Gastrocnemius medialis (tissue), 4 donors: Measurements from ENCODE around the gene TTC39C.

Source experiments
- POLR2A ChIP-seq, 2 donors: fragments of 450-650 bp; IDR thresholded peaks; one replicate each; pipeline ENCODE4 v1.6.1; 2017; ENCODE audit warnings: antibody characterized with exemption in 2 of 2, mild to moderate bottlenecking in 2 of 2, moderate library complexity in 2 of 2
- TF ChIP-seq, protein P1 (sequence below), 5 experiments: fragments of 450-650 bp in 3 of 5; fragments of 200-600 bp in 2 of 5; sonication (generic) in 2 of 5; IDR thresholded peaks in 4 of 5; conservative IDR thresholded peaks in 1 of 5; 1 replicate in 4 of 5; 2 replicates in 1 of 5; pipeline ENCODE4 v1.5.1; 2016 to 2019; ENCODE audit warnings: antibody characterized with exemption in 5 of 5, mild to moderate bottlenecking in 3 of 5, moderate library complexity in 3 of 5

DNA sequence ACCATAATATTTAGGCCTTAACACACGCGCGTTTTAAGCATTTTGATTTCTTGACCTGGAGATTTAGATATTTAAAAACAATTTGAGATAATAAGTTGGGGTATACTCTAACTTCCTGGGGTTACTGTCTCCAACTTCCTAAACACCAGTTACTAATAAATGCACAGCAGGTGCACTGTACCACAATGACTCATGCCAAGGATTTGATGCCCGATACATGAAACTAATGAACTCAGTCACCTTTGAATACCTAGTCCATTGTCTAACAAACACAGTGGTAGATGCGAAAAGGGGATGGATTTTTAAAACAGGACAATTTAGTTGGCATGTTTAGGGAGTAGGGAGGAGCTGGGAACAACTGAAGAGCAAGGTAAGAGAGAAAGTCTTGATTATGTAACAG, 145.5 kb downstream of the TTC39C start:
- no peak for TF ChIP-seq POLR2A (IDR thresholded peaks at IDR 0.05)
- TF ChIP-seq, protein P1, sequence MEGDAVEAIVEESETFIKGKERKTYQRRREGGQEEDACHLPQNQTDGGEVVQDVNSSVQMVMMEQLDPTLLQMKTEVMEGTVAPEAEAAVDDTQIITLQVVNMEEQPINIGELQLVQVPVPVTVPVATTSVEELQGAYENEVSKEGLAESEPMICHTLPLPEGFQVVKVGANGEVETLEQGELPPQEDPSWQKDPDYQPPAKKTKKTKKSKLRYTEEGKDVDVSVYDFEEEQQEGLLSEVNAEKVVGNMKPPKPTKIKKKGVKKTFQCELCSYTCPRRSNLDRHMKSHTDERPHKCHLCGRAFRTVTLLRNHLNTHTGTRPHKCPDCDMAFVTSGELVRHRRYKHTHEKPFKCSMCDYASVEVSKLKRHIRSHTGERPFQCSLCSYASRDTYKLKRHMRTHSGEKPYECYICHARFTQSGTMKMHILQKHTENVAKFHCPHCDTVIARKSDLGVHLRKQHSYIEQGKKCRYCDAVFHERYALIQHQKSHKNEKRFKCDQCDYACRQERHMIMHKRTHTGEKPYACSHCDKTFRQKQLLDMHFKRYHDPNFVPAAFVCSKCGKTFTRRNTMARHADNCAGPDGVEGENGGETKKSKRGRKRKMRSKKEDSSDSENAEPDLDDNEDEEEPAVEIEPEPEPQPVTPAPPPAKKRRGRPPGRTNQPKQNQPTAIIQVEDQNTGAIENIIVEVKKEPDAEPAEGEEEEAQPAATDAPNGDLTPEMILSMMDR (IDR thresholded peaks at IDR 0.05 in 4 of 5, conservative IDR thresholded peaks at IDR 0.05 in 1 of 5), result no peak
